GM12891 (cell line): ENCODE data around the gene AKT1.

Experiments used
- PAX5 ChIP-seq: IDR thresholded peaks from 2 replicates; pipeline ENCODE4 v1.6.1; 2011; ENCODE audit warnings: low read length, moderate library complexity, mild to moderate bottlenecking; ENCODE audit not compliant: insufficient read depth, severe bottlenecking
- POLR2A ChIP-seq: IDR thresholded peaks from 2 replicates; pipeline ENCODE4 v1.6.1; 2011; ENCODE audit warnings: low read depth, low read length, control low read depth
- POLR2AphosphoS5 ChIP-seq: IDR thresholded peaks from 2 replicates; pipeline ENCODE4 v1.6.1; 2011; ENCODE audit warnings: low read depth, low read length, control low read depth
- TAF1 ChIP-seq: IDR thresholded peaks from 2 replicates; pipeline ENCODE4 v1.6.1; 2011; ENCODE audit warnings: low read depth, low read length, control low read depth

- TF ChIP-seq PAX5 (no peak), POLR2AphosphoS5 (no peak), POLR2A (no peak), TAF1 (no peak)
Measured at GRCh38 chr14:104765517-104765916, 30.0 kb downstream of the AKT1 start.
